Measurements from ENCODE around the gene SLC34A2. TPM values are rescaled to one million over a fixed set of nuclear protein-coding genes. Genes with fewer than 3 reads are reported as not detected.

SLC34A2 gene
- total RNA-seq, 2 experiments from 2014 or later: not detected

- ATAC-seq (no peak), DNase-seq (no peak)
- H3K36me3 Mint-ChIP-seq: no peaks in the 10 kb centered on the region
- CTCF ChIA-PET: no interaction called here
- no peak overlapping the region for H3K4me3 Mint-ChIP-seq
- H3K4me1 Mint-ChIP-seq: no peaks in the 10 kb centered on the region
- H3K27me3 Mint-ChIP-seq: peaks cover 2% of the 10 kb centered on the region
- no peaks in the 10 kb centered on the region for H3K9me3 Mint-ChIP-seq (ENCODE audit: low read depth)
- no peak overlapping the region for H3K27ac Mint-ChIP-seq
Measured at GRCh38 chr4:25670991-25671390, 15.3 kb downstream of the SLC34A2 start.

GRCh38 chr4:25672756-25673155 lies 17.1 kb downstream of the SLC34A2 start:
- H3K27me3 Mint-ChIP-seq: peaks cover 2% of the 10 kb centered on the region
- CTCF ChIA-PET: no interaction called here
- H3K9me3 Mint-ChIP-seq (ENCODE audit: low read depth): no peaks in the 10 kb centered on the region
- H3K4me1 Mint-ChIP-seq: no peaks in the 10 kb centered on the region
- ATAC-seq (no peak), DNase-seq (no peak)
- no peaks in the 10 kb centered on the region for H3K36me3 Mint-ChIP-seq
- H3K27ac Mint-ChIP-seq: no peak overlapping the region
- no peak overlapping the region for H3K4me3 Mint-ChIP-seq

- Mint-ChIP-seq H3K4me1 (no peaks in the 10 kb centered on the region), H3K36me3 (no peaks in the 10 kb centered on the region), H3K4me3 (no peak overlapping the region), H3K9me3 (ENCODE audit: low read depth) (no peaks in the 10 kb centered on the region), H3K27me3 (peaks cover 2% of the 10 kb centered on the region), H3K27ac (no peak overlapping the region)
- CTCF ChIA-PET: no interaction called here
- no peak for ATAC-seq
- DNase-seq: no peak
Measured at GRCh38 chr4:25674386-25674785, 18.7 kb downstream of the SLC34A2 start.

- no peak overlapping the region for H3K27ac Mint-ChIP-seq
- peaks cover 2% of the 10 kb centered on the region for H3K27me3 Mint-ChIP-seq
- ATAC-seq (no peak), DNase-seq (no peak)
- no peaks in the 10 kb centered on the region for H3K9me3 Mint-ChIP-seq (ENCODE audit: low read depth)
- no peaks in the 10 kb centered on the region for H3K36me3 Mint-ChIP-seq
- H3K4me1 Mint-ChIP-seq: no peaks in the 10 kb centered on the region
- CTCF ChIA-PET: no interaction called here
- no peak overlapping the region for H3K4me3 Mint-ChIP-seq
Measured at GRCh38 chr4:25676221-25676620, 20.6 kb downstream of the SLC34A2 start.

- no peaks in the 10 kb centered on the region for H3K4me1 Mint-ChIP-seq
- no peaks in the 10 kb centered on the region for H3K9me3 Mint-ChIP-seq (ENCODE audit: low read depth)
- CTCF ChIA-PET: interaction anchor here (1.1 kb wide), 1 partner anchor 10 kb away, joined by 3 read pairs; no protein-coding TSS in a partner anchor
- no peak overlapping the region for H3K27ac Mint-ChIP-seq
- peaks cover 2% of the 10 kb centered on the region for H3K27me3 Mint-ChIP-seq
- ATAC-seq (no peak), DNase-seq (no peak)
- no peaks in the 10 kb centered on the region for H3K36me3 Mint-ChIP-seq
- H3K4me3 Mint-ChIP-seq: no peak overlapping the region
Measured at GRCh38 chr4:25677157-25677556, 21.5 kb downstream of the SLC34A2 start.

GRCh38 chr4:25677943-25678342 lies 22.3 kb downstream of the SLC34A2 start:
- Mint-ChIP-seq H3K9me3 (ENCODE audit: low read depth) (no peaks in the 10 kb centered on the region), H3K36me3 (no peaks in the 10 kb centered on the region), H3K27me3 (no peaks in the 10 kb centered on the region), H3K4me1 (no peaks in the 10 kb centered on the region), H3K27ac (no peak overlapping the region), H3K4me3 (no peak overlapping the region)
- CTCF ChIA-PET: interaction anchor here (1.1 kb wide), 1 partner anchor 11 kb away, joined by 3 read pairs; no protein-coding TSS in a partner anchor
- no peak for DNase-seq
- ATAC-seq: no peak

GRCh38 chr4:25687773-25688172 lies 32.1 kb downstream of the SLC34A2 start:
- CTCF ChIA-PET: no interaction called here
- Mint-ChIP-seq H3K4me3 (no peak overlapping the region), H3K27me3 (no peaks in the 10 kb centered on the region), H3K36me3 (no peaks in the 10 kb centered on the region), H3K4me1 (no peaks in the 10 kb centered on the region), H3K9me3 (ENCODE audit: low read depth) (peaks cover 3% of the 10 kb centered on the region), H3K27ac (no peak overlapping the region)
- DNase-seq (no peak), ATAC-seq (no peak)

- H3K36me3 Mint-ChIP-seq: no peaks in the 10 kb centered on the region
- H3K27ac Mint-ChIP-seq: no peak overlapping the region
- H3K27me3 Mint-ChIP-seq: peaks cover 6% of the 10 kb centered on the region
- DNase-seq (no peak), ATAC-seq (no peak)
- no peak overlapping the region for H3K4me3 Mint-ChIP-seq
- CTCF ChIA-PET: no interaction called here
- peaks cover 3% of the 10 kb centered on the region for H3K4me1 Mint-ChIP-seq
- peaks cover 4% of the 10 kb centered on the region for H3K9me3 Mint-ChIP-seq (ENCODE audit: low read depth)
Measured at GRCh38 chr4:25694466-25694865, 38.8 kb downstream of the SLC34A2 start.

GRCh38 chr4:25696409-25696808 lies 40.8 kb downstream of the SLC34A2 start:
- no peak for ATAC-seq
- Mint-ChIP-seq H3K9me3 (ENCODE audit: low read depth) (peaks cover 4% of the 10 kb centered on the region), H3K4me3 (no peak overlapping the region), H3K27ac (no peak overlapping the region), H3K36me3 (no peaks in the 10 kb centered on the region), H3K4me1 (peaks cover 3% of the 10 kb centered on the region), H3K27me3 (peaks cover 6% of the 10 kb centered on the region)
- CTCF ChIA-PET: no interaction called here
- no peak for DNase-seq

- H3K9me3 Mint-ChIP-seq (ENCODE audit: low read depth): peaks cover 2% of the 10 kb centered on the region
- no peak for ATAC-seq
- H3K4me1 Mint-ChIP-seq: peaks cover 3% of the 10 kb centered on the region
- peaks cover 6% of the 10 kb centered on the region for H3K27me3 Mint-ChIP-seq
- no peaks in the 10 kb centered on the region for H3K36me3 Mint-ChIP-seq
- H3K27ac Mint-ChIP-seq: no peak overlapping the region
- CTCF ChIA-PET: no interaction called here
- DNase-seq: no peak
- H3K4me3 Mint-ChIP-seq: no peak overlapping the region
Measured at GRCh38 chr4:25697516-25697915, 41.9 kb downstream of the SLC34A2 start.

- no peaks in the 10 kb centered on the region for H3K9me3 Mint-ChIP-seq (ENCODE audit: low read depth)
- peaks cover 6% of the 10 kb centered on the region for H3K27me3 Mint-ChIP-seq
- H3K27ac Mint-ChIP-seq: no peak overlapping the region
- CTCF ChIA-PET: no interaction called here
- H3K4me3 Mint-ChIP-seq: no peak overlapping the region
- DNase-seq: no peak
- ATAC-seq: no peak
- no peaks in the 10 kb centered on the region for H3K4me1 Mint-ChIP-seq
- H3K36me3 Mint-ChIP-seq: no peaks in the 10 kb centered on the region
Measured at GRCh38 chr4:25700661-25701060, 45.0 kb downstream of the SLC34A2 start.

- no peaks in the 10 kb centered on the region for H3K4me1 Mint-ChIP-seq
- no peak overlapping the region for H3K4me3 Mint-ChIP-seq
- no peak overlapping the region for H3K27ac Mint-ChIP-seq
- DNase-seq (no peak), ATAC-seq (no peak)
- no peaks in the 10 kb centered on the region for H3K36me3 Mint-ChIP-seq
- no peaks in the 10 kb centered on the region for H3K9me3 Mint-ChIP-seq (ENCODE audit: low read depth)
- CTCF ChIA-PET: no interaction called here
- no peaks in the 10 kb centered on the region for H3K27me3 Mint-ChIP-seq
Measured at GRCh38 chr4:25702848-25703247, 47.2 kb downstream of the SLC34A2 start.

GRCh38 chr4:25703731-25704388 lies 48.2 kb downstream of the SLC34A2 start:
- Mint-ChIP-seq H3K4me3 (no peak overlapping the region), H3K27me3 (no peaks in the 10 kb centered on the region), H3K36me3 (no peaks in the 10 kb centered on the region), H3K9me3 (ENCODE audit: low read depth) (no peaks in the 10 kb centered on the region), H3K27ac (no peak overlapping the region), H3K4me1 (no peaks in the 10 kb centered on the region)
- CTCF ChIA-PET: no interaction called here
- DNase-seq (no peak), ATAC-seq (no peak)

GRCh38 chr4:25704516-25704915 lies 48.9 kb downstream of the SLC34A2 start:
- no peak overlapping the region for H3K27ac Mint-ChIP-seq
- CTCF ChIA-PET: no interaction called here
- DNase-seq (no peak), ATAC-seq (no peak)
- no peaks in the 10 kb centered on the region for H3K9me3 Mint-ChIP-seq (ENCODE audit: low read depth)
- H3K4me3 Mint-ChIP-seq: no peak overlapping the region
- H3K27me3 Mint-ChIP-seq: no peaks in the 10 kb centered on the region
- no peaks in the 10 kb centered on the region for H3K36me3 Mint-ChIP-seq
- H3K4me1 Mint-ChIP-seq: no peaks in the 10 kb centered on the region

- Mint-ChIP-seq H3K4me1 (no peaks in the 10 kb centered on the region), H3K36me3 (no peaks in the 10 kb centered on the region), H3K27me3 (no peaks in the 10 kb centered on the region), H3K9me3 (ENCODE audit: low read depth) (no peaks in the 10 kb centered on the region), H3K4me3 (no peak overlapping the region), H3K27ac (no peak overlapping the region)
- ATAC-seq: no peak
- no peak for DNase-seq
- CTCF ChIA-PET: no interaction called here
Measured at GRCh38 chr4:25710637-25711036, 55.0 kb downstream of the SLC34A2 start.

Data from activated CD8-positive, alpha-beta memory T cell treated with anti-CD3 and anti-CD28 coated beads, Interleukin-2, amount 10 ng/mL, durations not matched to agents 7 days and 5 days (primary cell).